ENCODE results near the gene ARAP1.

The ARAP1 gene

GRCh38 chr11:72764503-72764902, 12.3 kb upstream of the ARAP1 start:
- no peak for DNase-seq (ENCODE audit: extremely low read depth in 1 of 2, low read depth in 1 of 2)

GRCh38 chr11:72763823-72764222, 11.6 kb upstream of the ARAP1 start:
- DNase-seq (ENCODE audit: extremely low read depth in 1 of 2, low read depth in 1 of 2) = no peak

GRCh38 chr11:72762641-72763304, 10.6 kb upstream of the ARAP1 start:
- no peak for DNase-seq (ENCODE audit: extremely low read depth in 1 of 2, low read depth in 1 of 2)

- DNase-seq (ENCODE audit: extremely low read depth in 1 of 2, low read depth in 1 of 2) = no peak
Measured at GRCh38 chr11:72760539-72761405, 8.6 kb upstream of the ARAP1 start.

- DNase-seq (ENCODE audit: extremely low read depth in 1 of 2, low read depth in 1 of 2) = no peak
Measured at GRCh38 chr11:72759468-72759985, 7.3 kb upstream of the ARAP1 start.

- DNase-seq (ENCODE audit: extremely low read depth in 1 of 2, low read depth in 1 of 2) = no peak
Measured at GRCh38 chr11:72758690-72759389, 6.6 kb upstream of the ARAP1 start.

- DNase-seq (ENCODE audit: extremely low read depth in 1 of 2, low read depth in 1 of 2) = no peak
Measured at GRCh38 chr11:72758304-72758689, 6.1 kb upstream of the ARAP1 start.

GRCh38 chr11:72755713-72756285, 3.6 kb upstream of the ARAP1 start:
- DNase-seq (ENCODE audit: extremely low read depth in 1 of 2, low read depth in 1 of 2) = no peak

GRCh38 chr11:72754544-72755155, 2.4 kb upstream of the ARAP1 start:
- no peak for DNase-seq (ENCODE audit: extremely low read depth in 1 of 2, low read depth in 1 of 2)

GRCh38 chr11:72754149-72754543, 1.9 kb upstream of the ARAP1 start:
- DNase-seq (ENCODE audit: extremely low read depth in 1 of 2, low read depth in 1 of 2) = no peak

- DNase-seq (ENCODE audit: extremely low read depth in 1 of 2, low read depth in 1 of 2) = no peak
Measured at GRCh38 chr11:72753341-72754148, 1.3 kb upstream of the ARAP1 start.

GRCh38 chr11:72751116-72752087, 806 bp downstream of the ARAP1 start:
- no peak for DNase-seq (ENCODE audit: extremely low read depth in 1 of 2, low read depth in 1 of 2)

GRCh38 chr11:72750556-72751115, 1.6 kb downstream of the ARAP1 start:
- DNase-seq (ENCODE audit: extremely low read depth in 1 of 2, low read depth in 1 of 2) = no peak

GRCh38 chr11:72750086-72750485, 2.1 kb downstream of the ARAP1 start:
- no peak for DNase-seq (ENCODE audit: extremely low read depth in 1 of 2, low read depth in 1 of 2)

GRCh38 chr11:72747289-72747855, 4.8 kb downstream of the ARAP1 start:
- no peak for DNase-seq (ENCODE audit: extremely low read depth in 1 of 2, low read depth in 1 of 2)

GRCh38 chr11:72746821-72747220, 5.4 kb downstream of the ARAP1 start:
- DNase-seq (ENCODE audit: extremely low read depth in 1 of 2, low read depth in 1 of 2) = no peak

GRCh38 chr11:72745925-72746550, 6.2 kb downstream of the ARAP1 start:
- no peak for DNase-seq (ENCODE audit: extremely low read depth in 1 of 2, low read depth in 1 of 2)

- no peak for DNase-seq (ENCODE audit: extremely low read depth in 1 of 2, low read depth in 1 of 2)
Measured at GRCh38 chr11:72745511-72745910, 6.7 kb downstream of the ARAP1 start.
